GM12865 (cell line): Measurements from ENCODE around the gene CCDC91.

Experiments
- DNase-seq: peaks from one replicate; pipeline ENCODE4 v3.0.0; 2010; ENCODE audit warnings: low read depth
- H3K4me3 ChIP-seq: 2 replicates; pipeline ENCODE4 v1.5.1; 2011; ENCODE audit warnings: mild to moderate bottlenecking, low read depth, low read length, control low read depth
- TF ChIP-seq, protein P1 (sequence below): IDR thresholded peaks from 2 replicates; pipeline ENCODE4 v1.5.1; 2011; ENCODE audit warnings: low read length, control low read depth, low read depth, inconsistent platforms; ENCODE audit not compliant: insufficient read depth; ENCODE audit errors: missing control alignments

The CCDC91 gene

DNA sequence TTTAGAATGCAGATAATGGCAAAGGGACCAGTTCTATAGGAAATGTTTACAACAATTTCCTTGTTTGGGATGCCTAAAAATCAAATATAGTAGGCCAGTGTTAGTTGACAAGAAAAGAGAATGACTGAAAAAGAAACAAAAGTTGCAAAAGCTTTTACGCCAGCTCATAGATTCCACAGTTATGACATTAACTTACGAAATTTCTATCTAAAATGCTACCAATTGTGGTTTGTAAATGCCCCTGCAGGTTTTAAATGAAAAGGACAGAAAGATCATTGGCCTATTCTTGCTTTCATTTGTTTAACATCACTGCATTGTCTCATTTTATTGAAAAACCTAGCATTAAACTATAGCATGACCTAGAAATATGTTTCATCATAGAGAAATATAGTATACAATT, 345.8 kb downstream of the CCDC91 start:
- no peak overlapping the region for H3K4me3 ChIP-seq
- DNase-seq: no peak

GRCh38 chr12:28537474-28537873, 347.2 kb downstream of the CCDC91 start:
- no peak overlapping the region for H3K4me3 ChIP-seq
- TF ChIP-seq, protein P1, sequence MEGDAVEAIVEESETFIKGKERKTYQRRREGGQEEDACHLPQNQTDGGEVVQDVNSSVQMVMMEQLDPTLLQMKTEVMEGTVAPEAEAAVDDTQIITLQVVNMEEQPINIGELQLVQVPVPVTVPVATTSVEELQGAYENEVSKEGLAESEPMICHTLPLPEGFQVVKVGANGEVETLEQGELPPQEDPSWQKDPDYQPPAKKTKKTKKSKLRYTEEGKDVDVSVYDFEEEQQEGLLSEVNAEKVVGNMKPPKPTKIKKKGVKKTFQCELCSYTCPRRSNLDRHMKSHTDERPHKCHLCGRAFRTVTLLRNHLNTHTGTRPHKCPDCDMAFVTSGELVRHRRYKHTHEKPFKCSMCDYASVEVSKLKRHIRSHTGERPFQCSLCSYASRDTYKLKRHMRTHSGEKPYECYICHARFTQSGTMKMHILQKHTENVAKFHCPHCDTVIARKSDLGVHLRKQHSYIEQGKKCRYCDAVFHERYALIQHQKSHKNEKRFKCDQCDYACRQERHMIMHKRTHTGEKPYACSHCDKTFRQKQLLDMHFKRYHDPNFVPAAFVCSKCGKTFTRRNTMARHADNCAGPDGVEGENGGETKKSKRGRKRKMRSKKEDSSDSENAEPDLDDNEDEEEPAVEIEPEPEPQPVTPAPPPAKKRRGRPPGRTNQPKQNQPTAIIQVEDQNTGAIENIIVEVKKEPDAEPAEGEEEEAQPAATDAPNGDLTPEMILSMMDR: no peak
- no peak for DNase-seq

More for the DNA sequence above, 345.8 kb downstream of the CCDC91 start:
- TF ChIP-seq, protein P1: no peak

DNA sequence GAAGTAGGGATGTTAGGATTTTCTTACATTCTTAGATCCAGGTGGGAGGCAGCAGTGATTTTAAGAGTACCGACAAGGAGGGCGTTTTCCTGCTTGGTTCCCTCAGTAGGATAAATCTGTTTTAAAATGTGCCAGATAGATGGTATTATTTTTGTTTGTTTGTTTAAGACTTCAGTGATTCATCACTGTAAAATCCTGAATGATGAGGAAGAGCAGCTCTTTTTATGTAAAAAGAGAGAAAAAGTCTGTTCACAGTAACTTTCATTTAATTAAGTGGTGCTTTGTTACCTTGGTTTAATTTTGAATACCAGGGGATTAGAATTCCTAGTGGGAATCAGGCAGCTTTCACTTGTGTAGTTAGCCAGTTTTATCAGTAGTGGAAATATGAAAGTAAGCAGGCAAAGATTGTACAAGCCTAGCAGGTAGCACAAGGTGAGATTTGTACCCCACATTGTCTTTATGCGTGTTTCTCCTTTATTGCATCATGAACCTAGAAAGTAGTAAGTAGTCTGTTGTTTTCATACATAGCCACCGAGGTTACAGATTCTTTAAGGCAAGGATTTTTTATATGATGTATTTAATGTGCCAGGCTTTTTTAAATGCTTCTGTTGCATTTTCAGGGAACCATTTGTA, 349.6 kb downstream of the CCDC91 start:
- TF ChIP-seq, protein P1: no peak
- DNase-seq: no peak

DNA sequence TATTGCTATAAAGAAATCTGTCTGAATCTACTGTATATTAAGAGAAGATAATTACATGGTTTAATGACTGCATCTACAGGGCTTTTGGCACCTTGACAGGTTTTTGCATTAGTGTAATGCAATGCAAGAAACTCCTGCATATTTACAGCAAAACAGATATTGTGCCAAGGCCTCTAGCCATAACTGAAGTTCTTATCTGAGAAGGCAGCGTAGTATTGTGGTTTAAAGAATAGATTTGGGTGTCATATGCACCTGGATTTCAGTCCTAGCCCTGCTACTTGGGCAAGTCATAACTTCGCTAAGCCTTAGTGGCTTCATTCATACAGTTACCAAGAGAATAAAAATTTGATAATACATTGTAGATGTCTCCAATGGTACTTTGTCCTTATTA, 350.1 kb downstream of the CCDC91 start:
- TF ChIP-seq, protein P1: no peak
- H3K4me3 ChIP-seq: no peak overlapping the region
- DNase-seq: no peak

More for the DNA sequence above, 349.6 kb downstream of the CCDC91 start:
- H3K4me3 ChIP-seq: no peak overlapping the region

DNA sequence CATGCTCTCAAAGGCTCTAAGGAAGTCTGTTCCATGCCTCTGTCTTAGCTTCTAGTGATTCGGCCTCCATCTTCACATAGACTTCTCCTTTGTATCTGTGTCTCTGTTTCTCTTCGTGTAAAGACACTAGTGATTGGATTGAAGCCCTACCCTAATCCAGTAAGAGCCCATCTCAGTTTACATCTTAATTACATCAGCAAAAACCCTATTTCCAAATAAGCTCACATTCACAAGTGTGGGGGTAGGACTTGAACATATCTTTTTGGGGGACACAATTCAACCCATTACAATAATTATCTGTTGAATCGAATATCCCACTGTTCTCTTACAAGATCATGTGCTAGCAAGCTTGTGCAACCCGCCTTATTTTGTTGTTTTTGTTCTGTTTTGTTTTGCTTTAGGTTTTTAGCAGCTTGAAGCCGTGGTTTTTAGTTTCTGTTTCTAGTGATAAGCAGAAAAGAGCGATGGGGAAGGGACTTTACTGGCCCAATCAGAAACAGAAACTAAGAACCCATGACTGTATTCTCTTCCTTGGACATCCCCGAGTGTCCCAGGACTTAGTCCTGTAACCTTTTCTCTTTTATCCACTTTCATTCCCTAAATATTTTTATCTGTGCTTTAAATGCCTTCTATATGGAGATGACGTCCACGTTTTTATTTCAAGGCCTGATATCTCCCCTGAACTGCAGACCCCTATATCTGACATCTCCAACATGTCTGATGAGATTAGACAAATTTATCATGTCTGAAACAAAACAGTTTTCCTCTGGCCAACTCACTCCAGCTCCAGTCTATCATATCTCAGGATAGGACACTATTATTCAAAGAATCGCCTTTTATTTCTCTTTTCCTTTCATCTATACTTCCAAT, 353.0 kb downstream of the CCDC91 start:
- peak overlapping the region; percentile 8; the same call in 1 of the 2 replicates for H3K4me3 ChIP-seq
- DNase-seq: peak; percentile 55
- TF ChIP-seq, protein P1: no peak

DNA sequence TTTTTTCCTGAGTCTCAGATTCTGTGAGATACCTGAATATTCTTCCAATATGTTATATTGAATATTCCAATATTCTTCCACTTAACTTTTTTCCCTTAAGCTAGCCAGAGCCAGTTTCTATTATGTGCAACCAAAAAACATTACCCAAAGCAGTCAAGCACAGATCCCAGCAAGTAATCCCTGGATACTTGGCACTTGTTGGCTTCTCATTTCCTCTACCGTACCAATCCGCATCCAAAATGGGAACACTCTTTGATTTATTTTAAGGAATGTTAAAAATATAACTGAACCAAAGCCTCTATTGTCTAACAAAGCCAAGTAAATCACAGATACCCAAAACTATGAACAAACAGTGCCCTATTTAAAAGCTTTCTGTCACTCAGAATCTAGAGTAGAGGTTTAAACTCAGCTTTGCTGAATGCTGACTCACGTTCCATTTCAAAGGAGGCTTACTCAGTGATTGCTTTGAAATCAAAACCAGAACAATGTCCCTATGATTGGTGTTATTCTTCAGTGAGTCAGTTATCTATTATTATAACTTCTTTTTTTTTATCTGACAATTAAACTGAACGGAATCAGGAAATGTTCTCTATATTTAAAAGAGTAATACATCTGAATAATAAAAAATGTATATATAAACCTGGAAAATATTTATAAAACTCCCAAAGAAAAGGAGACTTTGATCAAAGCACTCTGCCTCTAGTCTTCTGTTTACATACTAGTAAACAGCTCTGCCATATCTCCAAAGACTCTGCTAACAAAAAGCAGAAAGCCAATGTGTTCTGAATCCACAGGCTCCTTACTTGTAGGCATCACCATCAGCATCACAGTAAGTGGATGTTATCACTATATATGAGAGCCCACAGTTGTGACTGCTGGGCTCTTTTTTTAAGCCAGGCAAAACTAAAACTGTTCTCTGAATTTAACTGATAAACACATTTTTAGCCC, 360.8 kb downstream of the CCDC91 start:
- H3K4me3 ChIP-seq: no peak overlapping the region
- no peak for DNase-seq
- TF ChIP-seq, protein P1: no peak
